ENCODE results near the gene HEATR3. TPM values are rescaled to one million over a fixed set of nuclear protein-coding genes. Genes with fewer than 3 reads are reported as not detected.

Gene HEATR3
- polyA plus RNA-seq, 2 of the 4 experiments (the other 2 are of a cell fraction), result 21.2 to 30.8 TPM

DNA sequence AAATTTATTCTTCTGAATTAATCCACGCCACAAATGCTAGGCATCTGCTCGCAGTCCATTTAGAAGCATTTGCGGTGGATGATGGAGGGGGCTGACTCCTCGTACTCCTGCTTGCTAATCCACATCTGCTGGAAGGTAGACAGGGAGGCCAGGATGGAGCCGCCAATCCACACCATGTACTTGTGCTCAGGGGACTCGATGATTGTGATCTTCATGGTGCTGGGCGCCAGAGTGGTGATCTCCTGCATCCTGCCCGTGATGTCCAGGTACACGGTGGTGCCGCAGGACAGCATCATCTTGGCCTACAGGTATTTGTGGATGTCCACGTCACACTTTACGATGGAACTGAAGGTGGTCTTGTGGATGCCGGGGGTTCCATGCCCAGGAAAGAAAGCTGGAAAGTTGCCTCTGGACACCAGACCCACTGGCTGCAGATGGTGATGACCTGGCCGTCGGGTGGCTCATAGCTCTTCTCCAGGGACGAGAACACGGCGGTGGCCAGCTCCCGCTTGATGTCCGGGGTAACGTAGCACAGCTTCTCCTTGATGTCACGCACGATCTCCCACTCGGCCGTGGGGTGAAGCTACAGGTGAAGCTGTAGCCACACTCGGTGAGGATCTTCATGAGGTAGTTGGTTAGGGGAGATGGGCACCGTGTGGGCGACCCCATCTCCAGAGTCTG, 7.5 kb upstream of the HEATR3 start:
- FAIRE-seq (no peak), DNase-seq (ENCODE audit: low read depth in 1 of 2, low spot score in 1 of 2) (no peak), ATAC-seq (no peak)
- ChIA-PET POLR2A (no interaction called here), CTCF (no interaction called here)
- no peak overlapping the region for H3K4me2 ChIP-seq
- no peak overlapping the region for H3K4me3 ChIP-seq
- no peaks in the 10 kb centered on the region for H3K4me1 ChIP-seq
- TF ChIP-seq NFE2L2 (conservative IDR thresholded peaks at IDR 0.05; ENCODE audit: low read length) (no peak), HEYL (CRISPR knock-in tag; IDR thresholded peaks at IDR 0.05) (no peak), PHF8 (IDR thresholded peaks at IDR 0.05; ENCODE audit: borderline replicate concordance, low read depth) (no peak), CHD2 (IDR thresholded peaks at IDR 0.05; ENCODE audit: low read length, partially characterized antibody) (no peak), CBX8 (IDR thresholded peaks at IDR 0.05) (no peak), BHLHE40 (IDR thresholded peaks at IDR 0.05; ENCODE audit: low read depth, low read length) (no peak), MYC (IDR thresholded peaks at IDR 0.05; ENCODE audit: borderline replicate concordance, low read length) (no peak), JUN (IDR thresholded peaks at IDR 0.05) (no peak), RAD21 (conservative IDR thresholded peaks at IDR 0.05 in 1 of 2, IDR thresholded peaks at IDR 0.05 in 1 of 2) (no peak), CHD4 (IDR thresholded peaks at IDR 0.05; ENCODE audit: borderline replicate concordance) (no peak), KDM5A (IDR thresholded peaks at IDR 0.05) (no peak), RNF2 (IDR thresholded peaks at IDR 0.05; ENCODE audit: borderline replicate concordance, low read depth) (no peak), CBX2 (IDR thresholded peaks at IDR 0.05; ENCODE audit: borderline replicate concordance, low read depth) (no peak)
- TF ChIP-seq, protein P1, sequence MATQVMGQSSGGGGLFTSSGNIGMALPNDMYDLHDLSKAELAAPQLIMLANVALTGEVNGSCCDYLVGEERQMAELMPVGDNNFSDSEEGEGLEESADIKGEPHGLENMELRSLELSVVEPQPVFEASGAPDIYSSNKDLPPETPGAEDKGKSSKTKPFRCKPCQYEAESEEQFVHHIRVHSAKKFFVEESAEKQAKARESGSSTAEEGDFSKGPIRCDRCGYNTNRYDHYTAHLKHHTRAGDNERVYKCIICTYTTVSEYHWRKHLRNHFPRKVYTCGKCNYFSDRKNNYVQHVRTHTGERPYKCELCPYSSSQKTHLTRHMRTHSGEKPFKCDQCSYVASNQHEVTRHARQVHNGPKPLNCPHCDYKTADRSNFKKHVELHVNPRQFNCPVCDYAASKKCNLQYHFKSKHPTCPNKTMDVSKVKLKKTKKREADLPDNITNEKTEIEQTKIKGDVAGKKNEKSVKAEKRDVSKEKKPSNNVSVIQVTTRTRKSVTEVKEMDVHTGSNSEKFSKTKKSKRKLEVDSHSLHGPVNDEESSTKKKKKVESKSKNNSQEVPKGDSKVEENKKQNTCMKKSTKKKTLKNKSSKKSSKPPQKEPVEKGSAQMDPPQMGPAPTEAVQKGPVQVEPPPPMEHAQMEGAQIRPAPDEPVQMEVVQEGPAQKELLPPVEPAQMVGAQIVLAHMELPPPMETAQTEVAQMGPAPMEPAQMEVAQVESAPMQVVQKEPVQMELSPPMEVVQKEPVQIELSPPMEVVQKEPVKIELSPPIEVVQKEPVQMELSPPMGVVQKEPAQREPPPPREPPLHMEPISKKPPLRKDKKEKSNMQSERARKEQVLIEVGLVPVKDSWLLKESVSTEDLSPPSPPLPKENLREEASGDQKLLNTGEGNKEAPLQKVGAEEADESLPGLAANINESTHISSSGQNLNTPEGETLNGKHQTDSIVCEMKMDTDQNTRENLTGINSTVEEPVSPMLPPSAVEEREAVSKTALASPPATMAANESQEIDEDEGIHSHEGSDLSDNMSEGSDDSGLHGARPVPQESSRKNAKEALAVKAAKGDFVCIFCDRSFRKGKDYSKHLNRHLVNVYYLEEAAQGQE (IDR thresholded peaks at IDR 0.05), result no peak
- TF ChIP-seq, protein P2, sequence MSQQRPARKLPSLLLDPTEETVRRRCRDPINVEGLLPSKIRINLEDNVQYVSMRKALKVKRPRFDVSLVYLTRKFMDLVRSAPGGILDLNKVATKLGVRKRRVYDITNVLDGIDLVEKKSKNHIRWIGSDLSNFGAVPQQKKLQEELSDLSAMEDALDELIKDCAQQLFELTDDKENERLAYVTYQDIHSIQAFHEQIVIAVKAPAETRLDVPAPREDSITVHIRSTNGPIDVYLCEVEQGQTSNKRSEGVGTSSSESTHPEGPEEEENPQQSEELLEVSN (IDR thresholded peaks at IDR 0.05; ENCODE audit: borderline replicate concordance, low read depth), result no peak
- TF ChIP-seq, protein P3, sequence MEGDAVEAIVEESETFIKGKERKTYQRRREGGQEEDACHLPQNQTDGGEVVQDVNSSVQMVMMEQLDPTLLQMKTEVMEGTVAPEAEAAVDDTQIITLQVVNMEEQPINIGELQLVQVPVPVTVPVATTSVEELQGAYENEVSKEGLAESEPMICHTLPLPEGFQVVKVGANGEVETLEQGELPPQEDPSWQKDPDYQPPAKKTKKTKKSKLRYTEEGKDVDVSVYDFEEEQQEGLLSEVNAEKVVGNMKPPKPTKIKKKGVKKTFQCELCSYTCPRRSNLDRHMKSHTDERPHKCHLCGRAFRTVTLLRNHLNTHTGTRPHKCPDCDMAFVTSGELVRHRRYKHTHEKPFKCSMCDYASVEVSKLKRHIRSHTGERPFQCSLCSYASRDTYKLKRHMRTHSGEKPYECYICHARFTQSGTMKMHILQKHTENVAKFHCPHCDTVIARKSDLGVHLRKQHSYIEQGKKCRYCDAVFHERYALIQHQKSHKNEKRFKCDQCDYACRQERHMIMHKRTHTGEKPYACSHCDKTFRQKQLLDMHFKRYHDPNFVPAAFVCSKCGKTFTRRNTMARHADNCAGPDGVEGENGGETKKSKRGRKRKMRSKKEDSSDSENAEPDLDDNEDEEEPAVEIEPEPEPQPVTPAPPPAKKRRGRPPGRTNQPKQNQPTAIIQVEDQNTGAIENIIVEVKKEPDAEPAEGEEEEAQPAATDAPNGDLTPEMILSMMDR (IDR thresholded peaks at IDR 0.05), result no peak
- TF ChIP-seq, protein P4, sequence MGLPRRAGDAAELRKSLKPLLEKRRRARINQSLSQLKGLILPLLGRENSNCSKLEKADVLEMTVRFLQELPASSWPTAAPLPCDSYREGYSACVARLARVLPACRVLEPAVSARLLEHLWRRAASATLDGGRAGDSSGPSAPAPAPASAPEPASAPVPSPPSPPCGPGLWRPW (IDR thresholded peaks at IDR 0.05), result no peak
- TF ChIP-seq, protein P5, sequence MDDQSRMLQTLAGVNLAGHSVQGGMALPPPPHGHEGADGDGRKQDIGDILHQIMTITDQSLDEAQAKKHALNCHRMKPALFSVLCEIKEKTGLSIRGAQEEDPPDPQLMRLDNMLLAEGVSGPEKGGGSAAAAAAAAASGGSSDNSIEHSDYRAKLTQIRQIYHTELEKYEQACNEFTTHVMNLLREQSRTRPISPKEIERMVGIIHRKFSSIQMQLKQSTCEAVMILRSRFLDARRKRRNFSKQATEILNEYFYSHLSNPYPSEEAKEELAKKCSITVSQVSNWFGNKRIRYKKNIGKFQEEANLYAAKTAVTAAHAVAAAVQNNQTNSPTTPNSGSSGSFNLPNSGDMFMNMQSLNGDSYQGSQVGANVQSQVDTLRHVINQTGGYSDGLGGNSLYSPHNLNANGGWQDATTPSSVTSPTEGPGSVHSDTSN (IDR thresholded peaks at IDR 0.05), result no peak
- H3K9me3 ChIP-seq, result peaks cover 11% of the 10 kb centered on the region; the same call in 1 of the 3 replicates
- no peak overlapping the region for H3K27ac ChIP-seq
- WGBS (ENCODE audit: missing lambda C conversion rate), result 68% methylated on average over 26 of the region's 28 CpGs

DNA sequence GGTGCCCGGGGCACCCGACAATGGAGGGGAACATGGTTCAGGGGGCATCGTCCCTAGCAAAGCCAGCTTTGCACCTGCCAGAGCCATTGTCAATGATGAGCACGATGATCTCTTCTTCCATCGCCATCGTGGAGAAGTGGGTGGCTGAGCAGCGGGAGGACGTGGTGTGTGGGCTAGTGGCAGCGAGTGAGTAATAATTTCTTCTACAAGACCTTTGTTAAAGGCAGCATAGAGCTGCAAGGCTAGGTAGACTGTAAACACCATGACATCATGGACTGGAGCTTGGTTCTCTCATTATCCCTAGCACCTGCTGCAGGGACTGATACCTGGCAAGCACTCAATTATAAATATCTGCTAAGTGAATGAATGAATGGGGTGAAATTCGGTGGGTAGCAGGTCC, 6.7 kb upstream of the HEATR3 start:
- H3K4me2 ChIP-seq, result no peak overlapping the region
- POLR2A ChIA-PET, result no interaction called here
- no peak for FAIRE-seq
- no peak overlapping the region for H3K4me3 ChIP-seq
- no peaks in the 10 kb centered on the region for H3K4me1 ChIP-seq
- 60% methylated on average over 10 of the region's 10 CpGs for WGBS (ENCODE audit: missing lambda C conversion rate)
- peaks cover 11% of the 10 kb centered on the region; the same call in 1 of the 3 replicates for H3K9me3 ChIP-seq
- no peak for DNase-seq (ENCODE audit: low read depth in 1 of 2, low spot score in 1 of 2)
- H3K27ac ChIP-seq, result no peak overlapping the region
- TF ChIP-seq MYC (IDR thresholded peaks at IDR 0.05; ENCODE audit: borderline replicate concordance, low read length) (no peak), HOXA7 (CRISPR knock-in tag; IDR thresholded peaks at IDR 0.05) (no peak)
- CTCF ChIA-PET, result interaction anchor here (1.0 kb wide), 1 partner anchor 12 kb away, joined by 3 read pairs; no protein-coding TSS in a partner anchor
- no peak for ATAC-seq
